Kidney epithelial cell (primary cell): ENCODE results near the gene ZNF219. TPM values are rescaled to one million over a fixed set of nuclear protein-coding genes. Genes with fewer than 3 reads are reported as not detected.
A peak's percentile ranks its signal among the peaks of the same experiment; 100 is the strongest.

Source experiments
- DNase-seq: peaks from one replicate; pipeline ENCODE4 v3.0.0-alpha.2; 2010; ENCODE audit warnings: low read depth
- H3K27me3 ChIP-seq: 2 replicates; pipeline ENCODE4 v1.6.0; 2011; ENCODE audit warnings: low read length; ENCODE audit not compliant: control insufficient read depth, insufficient read depth
- H3K36me3 ChIP-seq: 2 replicates; pipeline ENCODE4 v1.5.1; 2011; ENCODE audit warnings: low read length; ENCODE audit not compliant: control insufficient read depth, insufficient read depth
- H3K4me3 ChIP-seq: 2 replicates; pipeline ENCODE4 v1.5.1; 2011; ENCODE audit warnings: low read depth, mild to moderate bottlenecking, control low read depth, low read length
- total RNA-seq: library from RNA; depleted of rRNA; stranded (reverse); fragments of >200 nt; gene quantifications from 2 replicates; pipeline ENCODE4 v1.2.3, GENCODE V29; 2015
- TF ChIP-seq, protein P1 (sequence below): IDR thresholded peaks from 2 replicates; pipeline ENCODE4 v1.5.1; 2011; ENCODE audit warnings: mild to moderate bottlenecking, moderate library complexity, low read length, control low read depth, inconsistent platforms; ENCODE audit not compliant: insufficient read depth, poor library complexity, severe bottlenecking

The ZNF219 gene
- total RNA-seq, 1 donor from 2014 or later: 25.5 TPM

DNA sequence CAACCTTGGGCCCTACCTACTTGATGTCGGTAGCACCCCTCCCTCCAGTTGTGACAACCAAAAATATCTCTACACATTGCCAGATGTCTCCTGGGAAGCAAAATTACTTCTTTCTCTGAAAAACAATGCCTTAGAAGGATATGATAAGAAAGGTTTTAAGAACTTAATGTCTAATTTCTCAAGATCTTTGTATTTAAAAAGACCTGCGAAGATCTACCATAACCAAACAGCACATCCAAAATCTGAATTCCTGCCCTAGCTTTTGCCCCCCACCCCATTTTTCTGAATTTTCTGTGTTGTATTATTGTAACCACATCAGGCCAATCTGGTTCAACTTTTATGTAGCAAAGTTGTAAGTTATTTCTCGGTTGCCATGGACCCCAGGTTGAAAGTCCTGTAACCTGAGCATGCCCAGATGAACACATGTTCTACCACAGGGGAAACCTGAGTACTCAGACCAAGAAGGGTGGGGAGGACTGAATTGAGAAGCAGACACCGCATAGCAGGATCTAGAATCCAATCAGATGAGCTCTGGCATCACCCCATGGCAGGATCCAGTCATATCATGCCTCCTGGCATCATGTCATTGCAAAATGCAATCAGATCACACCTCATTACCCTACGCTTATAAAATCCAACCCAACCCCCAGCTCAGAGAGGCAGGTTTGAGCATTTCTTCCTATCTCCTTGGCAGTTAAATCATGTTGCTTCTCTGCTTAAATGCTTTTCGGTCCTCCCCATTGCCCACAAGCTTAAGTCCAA, 11.1 kb upstream of the ZNF219 start:
- no peak for DNase-seq
- no peaks in the 10 kb centered on the region for H3K27me3 ChIP-seq
- H3K36me3 ChIP-seq: no peaks in the 10 kb centered on the region
- no peak overlapping the region for H3K4me3 ChIP-seq
- TF ChIP-seq, protein P1, sequence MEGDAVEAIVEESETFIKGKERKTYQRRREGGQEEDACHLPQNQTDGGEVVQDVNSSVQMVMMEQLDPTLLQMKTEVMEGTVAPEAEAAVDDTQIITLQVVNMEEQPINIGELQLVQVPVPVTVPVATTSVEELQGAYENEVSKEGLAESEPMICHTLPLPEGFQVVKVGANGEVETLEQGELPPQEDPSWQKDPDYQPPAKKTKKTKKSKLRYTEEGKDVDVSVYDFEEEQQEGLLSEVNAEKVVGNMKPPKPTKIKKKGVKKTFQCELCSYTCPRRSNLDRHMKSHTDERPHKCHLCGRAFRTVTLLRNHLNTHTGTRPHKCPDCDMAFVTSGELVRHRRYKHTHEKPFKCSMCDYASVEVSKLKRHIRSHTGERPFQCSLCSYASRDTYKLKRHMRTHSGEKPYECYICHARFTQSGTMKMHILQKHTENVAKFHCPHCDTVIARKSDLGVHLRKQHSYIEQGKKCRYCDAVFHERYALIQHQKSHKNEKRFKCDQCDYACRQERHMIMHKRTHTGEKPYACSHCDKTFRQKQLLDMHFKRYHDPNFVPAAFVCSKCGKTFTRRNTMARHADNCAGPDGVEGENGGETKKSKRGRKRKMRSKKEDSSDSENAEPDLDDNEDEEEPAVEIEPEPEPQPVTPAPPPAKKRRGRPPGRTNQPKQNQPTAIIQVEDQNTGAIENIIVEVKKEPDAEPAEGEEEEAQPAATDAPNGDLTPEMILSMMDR: no peak

DNA sequence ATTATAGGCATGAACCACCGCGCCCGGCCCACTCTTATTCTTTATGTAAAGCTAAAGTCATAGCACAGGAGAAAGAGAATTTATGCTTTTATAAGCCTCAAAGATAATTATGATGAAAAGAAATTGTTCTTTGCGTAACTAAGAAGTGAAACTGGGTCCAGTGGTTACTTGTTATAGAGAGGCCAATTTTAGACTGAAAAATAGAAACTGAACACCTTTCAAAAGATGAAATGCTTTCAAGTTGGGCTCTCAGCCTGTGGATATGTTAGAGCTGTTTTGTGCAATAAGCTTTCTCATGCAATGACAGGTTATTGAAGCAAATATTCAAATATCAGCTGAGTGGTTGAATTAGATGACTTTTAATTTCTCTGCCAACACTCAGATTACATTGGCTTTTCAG, 10.3 kb upstream of the ZNF219 start:
- Histone ChIP-seq H3K27me3 (no peaks in the 10 kb centered on the region), H3K4me3 (no peak overlapping the region), H3K36me3 (no peaks in the 10 kb centered on the region)
- no peak for DNase-seq
- TF ChIP-seq, protein P1: no peak

DNA sequence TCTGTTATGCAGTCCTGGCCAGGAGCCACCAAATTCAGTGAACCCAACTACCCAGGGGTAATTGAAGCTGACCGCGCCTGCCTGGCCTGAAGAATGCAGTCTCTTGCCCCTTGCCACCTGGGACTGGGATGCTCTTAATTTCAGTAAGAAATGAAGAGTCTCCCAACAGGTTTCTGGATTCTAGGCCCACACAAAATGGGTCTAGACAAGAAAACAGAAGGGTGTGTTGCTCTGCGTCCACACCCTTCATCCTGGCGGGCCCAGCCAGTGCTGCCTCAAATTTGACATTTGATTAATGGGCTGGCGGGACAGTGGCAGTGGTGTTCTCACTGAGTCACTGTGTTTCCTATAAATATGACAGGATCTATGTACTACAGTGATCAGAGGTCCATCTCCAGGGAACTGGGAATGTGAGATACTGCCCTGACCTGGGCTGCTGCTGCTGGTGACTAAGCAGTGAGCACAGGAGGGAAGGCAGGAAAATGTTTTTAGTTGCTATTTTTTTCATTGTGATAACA, 8.9 kb upstream of the ZNF219 start:
- no peak for DNase-seq
- H3K36me3 ChIP-seq: no peaks in the 10 kb centered on the region
- TF ChIP-seq, protein P1: no peak
- H3K27me3 ChIP-seq: no peaks in the 10 kb centered on the region
- H3K4me3 ChIP-seq: no peak overlapping the region

DNA sequence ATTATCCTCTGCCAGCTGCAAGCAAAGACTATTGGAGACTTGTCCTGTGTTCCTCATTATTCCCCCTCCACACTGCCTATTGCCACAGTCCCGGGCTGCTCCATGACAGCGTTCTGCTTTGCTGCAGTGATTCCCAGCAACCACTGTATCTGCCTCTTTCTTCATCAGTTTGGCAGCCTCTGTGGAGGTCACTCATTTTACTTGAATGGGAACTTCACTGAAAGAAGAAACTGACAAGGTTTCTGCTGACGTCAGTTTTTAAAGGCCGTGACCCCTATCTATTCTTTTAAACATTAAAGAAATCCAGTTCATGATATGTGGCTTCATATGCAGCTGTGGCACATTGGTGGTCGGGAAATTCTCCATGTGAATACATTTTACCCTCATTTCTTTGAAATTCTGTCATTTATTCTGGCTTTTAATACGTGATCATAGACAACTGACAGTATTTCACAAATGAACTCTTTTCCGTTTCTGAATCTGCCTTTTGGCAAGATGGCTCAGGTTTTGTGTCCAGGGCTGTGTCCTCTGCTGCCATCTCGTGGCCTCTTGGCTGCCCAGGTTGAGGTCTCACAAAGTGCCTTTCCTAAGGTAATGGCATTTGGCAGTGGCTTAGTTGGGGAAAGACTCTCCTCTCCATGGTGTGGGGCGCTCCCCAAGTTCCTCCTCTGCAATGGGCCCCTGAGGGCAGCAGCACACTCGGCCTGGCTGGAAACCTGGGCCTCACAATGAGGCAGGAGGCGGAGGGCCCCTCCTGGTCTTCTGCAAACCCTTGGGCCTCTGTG, 8.2 kb upstream of the ZNF219 start:
- Histone ChIP-seq H3K27me3 (no peaks in the 10 kb centered on the region), H3K36me3 (no peaks in the 10 kb centered on the region), H3K4me3 (no peak overlapping the region)
- DNase-seq: no peak
- TF ChIP-seq, protein P1: peak; percentile 93

DNA sequence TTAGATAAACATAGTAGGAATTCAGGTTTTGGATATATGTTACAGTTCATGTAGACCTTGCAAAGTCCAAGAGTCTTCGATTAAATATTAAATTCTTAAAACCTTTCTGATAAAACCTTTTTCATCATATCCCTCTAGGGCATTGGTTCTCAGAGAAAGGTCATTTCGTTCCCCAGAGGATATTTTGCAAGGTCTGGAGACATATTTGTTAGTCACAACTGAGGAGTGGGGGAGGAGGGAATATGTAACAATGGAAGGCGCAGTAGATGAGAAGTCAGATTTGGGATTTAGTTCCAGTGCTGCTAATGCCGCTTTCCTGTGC, 7.7 kb upstream of the ZNF219 start:
- no peaks in the 10 kb centered on the region for H3K36me3 ChIP-seq
- no peaks in the 10 kb centered on the region for H3K27me3 ChIP-seq
- DNase-seq: no peak
- H3K4me3 ChIP-seq: no peak overlapping the region
- TF ChIP-seq, protein P1: no peak
